ENCODE measurements around the gene MIB2.

DNA sequence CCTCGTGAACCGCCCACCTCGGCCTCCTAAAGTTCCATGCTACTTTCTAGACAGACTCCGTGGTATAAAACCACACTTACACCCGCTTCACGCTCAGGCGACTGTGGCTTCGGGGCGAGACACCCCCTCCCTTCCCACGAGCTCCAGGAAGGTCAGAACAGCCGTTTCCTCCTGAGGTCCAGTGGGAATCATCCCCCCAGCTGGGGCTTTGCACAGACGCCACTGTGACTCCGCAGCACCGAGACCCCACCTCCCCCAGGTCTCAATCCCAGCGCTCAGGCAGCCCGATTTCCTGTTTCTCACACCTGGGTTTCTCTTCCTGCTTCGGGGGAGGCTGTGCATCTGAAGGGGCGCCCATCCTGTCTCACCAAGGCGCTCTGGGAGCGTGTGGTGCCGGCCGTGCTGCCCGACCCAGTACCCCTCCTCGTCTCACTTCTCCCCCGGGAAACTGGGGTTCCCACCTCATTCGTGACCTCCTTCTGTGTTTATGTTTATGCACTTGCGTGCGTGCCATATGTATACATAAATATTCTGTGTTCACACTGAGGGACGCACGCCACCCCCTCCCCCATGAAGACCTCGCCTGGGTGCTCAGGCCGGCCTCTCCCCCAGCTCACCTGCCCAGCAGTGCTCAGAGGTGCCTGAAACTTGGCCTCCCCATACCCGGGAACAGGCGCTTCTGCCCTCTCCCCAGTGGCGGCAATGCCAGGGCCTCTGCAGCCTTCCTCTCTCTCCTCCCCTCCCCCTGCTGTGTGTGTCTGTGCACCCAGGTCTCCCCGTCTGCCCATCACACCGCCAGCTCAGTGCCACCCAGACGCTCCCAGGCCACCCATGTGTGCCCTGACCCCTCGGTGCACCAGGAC is 62.6 kb downstream of the MIB2 start:
- no peak for TF ChIP-seq CTCF (IDR thresholded peaks at IDR 0.05)
- no peak for TF ChIP-seq POLR2A (IDR thresholded peaks at IDR 0.05)

Measured in esophagus squamous epithelium (tissue), 4 donors.